ENCODE data around the gene CHFR. TPM values are rescaled to one million over a fixed set of nuclear protein-coding genes. Genes with fewer than 3 reads are reported as not detected.
"Not testable (repeated sequence)": the region's sequence is repeated elsewhere in the genome, so short reads cannot be mapped to it uniquely, and the experiment has no call there.

CHFR gene
- total and polyA plus RNA-seq, 5 donors: 12.5 to 27.6 (median 15.9) TPM

GRCh38 chr12:132828706-132829534, 58.5 kb downstream of the CHFR start, which contains the start of gene GOLGA3:
TSS of gene GOLGA3 (minus strand) at chr12:132828869. CDS start at chr12:132822128, 6,741 bp downstream.
- WGBS: 2% methylated on average over 74 of the region's 78 CpGs
- ATAC-seq: peak; percentile 97
- peak; percentile 95 to 98 (median 98) for DNase-seq
- intact Hi-C loops (cut with DNase I): no loop called here
- Histone ChIP-seq H3K27me3 (ENCODE audit: control insufficient read depth, insufficient read depth) (no peaks in the 10 kb centered on the region), H3K9me3 (ENCODE audit: control insufficient read depth, low read length) (no peaks in the 10 kb centered on the region), H3K27ac (ENCODE audit: low read length) (peak within 1 kb of the TSS; percentile 93), H3K4me1 (ENCODE audit: control insufficient read depth, insufficient read depth, low read length) (peaks cover 2% of the 10 kb centered on the region), H3K4me3 (ENCODE audit: low read length) (peak within 1 kb of the TSS; percentile 84)

GRCh38 chr12:132827763-132828703, 59.4 kb downstream of the CHFR start:
- DNase-seq: peak; percentile 41 to 73 (median 69)

GRCh38 chr12:132825861-132826260, 61.5 kb downstream of the CHFR start:
- intact Hi-C loops (cut with DNase I): no loop called here
- WGBS: 92% methylated on average over 16 of the region's 16 CpGs
- Histone ChIP-seq H3K9me3 (ENCODE audit: control insufficient read depth, low read length) (no peaks in the 10 kb centered on the region), H3K4me1 (ENCODE audit: control insufficient read depth, insufficient read depth, low read length) (peaks cover 2% of the 10 kb centered on the region), H3K4me3 (ENCODE audit: low read length) (no peak overlapping the region), H3K27me3 (ENCODE audit: control insufficient read depth, insufficient read depth) (no peaks in the 10 kb centered on the region), H3K27ac (ENCODE audit: low read length) (no peak overlapping the region)
- DNase-seq (peak in 2 of 3 donors; percentile 9 to 24), ATAC-seq (no peak)

More at GRCh38 chr12:132827763-132828703, 59.4 kb downstream of the CHFR start:
- Histone ChIP-seq H3K4me1 (ENCODE audit: control insufficient read depth, insufficient read depth, low read length) (peaks cover 2% of the 10 kb centered on the region), H3K9me3 (ENCODE audit: control insufficient read depth, low read length) (no peaks in the 10 kb centered on the region), H3K27me3 (ENCODE audit: control insufficient read depth, insufficient read depth) (no peaks in the 10 kb centered on the region), H3K4me3 (ENCODE audit: low read length) (peak overlapping the region; percentile 84), H3K27ac (ENCODE audit: low read length) (peak overlapping the region; percentile 14)
- intact Hi-C loops (cut with DNase I): no loop called here
- WGBS: 8% methylated on average over 59 of the region's 59 CpGs
- peak; percentile 32 to 34 for ATAC-seq

- Histone ChIP-seq H3K27ac (ENCODE audit: low read length) (no peak overlapping the region), H3K4me3 (ENCODE audit: low read length) (no peak overlapping the region), H3K9me3 (ENCODE audit: control insufficient read depth, low read length) (no peaks in the 10 kb centered on the region), H3K27me3 (ENCODE audit: control insufficient read depth, insufficient read depth) (no peaks in the 10 kb centered on the region), H3K4me1 (ENCODE audit: control insufficient read depth, insufficient read depth, low read length) (peaks cover 2% of the 10 kb centered on the region)
- DNase-seq (peak in 2 of 3 donors; percentile 12 to 28), ATAC-seq (no peak)
- intact Hi-C loops (cut with DNase I): no loop called here
- 90% methylated on average over 18 of the region's 18 CpGs for WGBS
Measured at GRCh38 chr12:132825089-132825488, 62.3 kb downstream of the CHFR start.

GRCh38 chr12:132824053-132824452, 63.4 kb downstream of the CHFR start:
- 82% methylated on average over 7 of the region's 7 CpGs for WGBS
- no peak overlapping the region for H3K4me3 ChIP-seq (ENCODE audit: low read length)
- H3K27ac ChIP-seq (ENCODE audit: low read length): no peak overlapping the region
- H3K9me3 ChIP-seq (ENCODE audit: control insufficient read depth, low read length): no peaks in the 10 kb centered on the region
- intact Hi-C loops (cut with DNase I): no loop called here
- DNase-seq: peak in 1 of 3 donors; percentile 10
- no peaks in the 10 kb centered on the region for H3K27me3 ChIP-seq (ENCODE audit: control insufficient read depth, insufficient read depth)
- no peak for ATAC-seq
- H3K4me1 ChIP-seq (ENCODE audit: control insufficient read depth, insufficient read depth, low read length): peaks cover 2% of the 10 kb centered on the region

- ATAC-seq: no peak
- 80% methylated on average over 8 of the region's 8 CpGs for WGBS
Measured at GRCh38 chr12:132818562-132818961, 68.8 kb downstream of the CHFR start.

GRCh38 chr12:132814232-132814631, 73.2 kb downstream of the CHFR start:
- DNase-seq (peak in 2 of 3 donors; percentile 28 to 30), ATAC-seq (peak in 1 of 2 donors; percentile 14)
- H3K27ac ChIP-seq (ENCODE audit: low read length): no peak overlapping the region
- no peaks in the 10 kb centered on the region for H3K4me1 ChIP-seq (ENCODE audit: control insufficient read depth, insufficient read depth, low read length)
- H3K9me3 ChIP-seq (ENCODE audit: control insufficient read depth, low read length): no peaks in the 10 kb centered on the region
- intact Hi-C loops (cut with DNase I): no loop called here
- H3K4me3 ChIP-seq (ENCODE audit: low read length): no peak overlapping the region
- WGBS: 96% methylated on average over 21 of the region's 21 CpGs
- H3K27me3 ChIP-seq (ENCODE audit: control insufficient read depth, insufficient read depth): no peaks in the 10 kb centered on the region

More at GRCh38 chr12:132818562-132818961, 68.8 kb downstream of the CHFR start:
- Histone ChIP-seq H3K9me3 (ENCODE audit: control insufficient read depth, low read length) (no peaks in the 10 kb centered on the region), H3K27me3 (ENCODE audit: control insufficient read depth, insufficient read depth) (no peaks in the 10 kb centered on the region), H3K27ac (ENCODE audit: low read length) (no peak overlapping the region), H3K4me3 (ENCODE audit: low read length) (no peak overlapping the region), H3K4me1 (ENCODE audit: control insufficient read depth, insufficient read depth, low read length) (no peaks in the 10 kb centered on the region)
- intact Hi-C loops (cut with DNase I): no loop called here
- peak in 1 of 3 donors; percentile 20 for DNase-seq

GRCh38 chr12:132813443-132813842, 74.0 kb downstream of the CHFR start:
- WGBS: 97% methylated on average over 6 of the region's 6 CpGs
- ATAC-seq (no peak), DNase-seq (peak in 2 of 3 donors; percentile 19 to 20)
- Histone ChIP-seq H3K27me3 (ENCODE audit: control insufficient read depth, insufficient read depth) (no peaks in the 10 kb centered on the region), H3K4me1 (ENCODE audit: control insufficient read depth, insufficient read depth, low read length) (no peaks in the 10 kb centered on the region), H3K9me3 (ENCODE audit: control insufficient read depth, low read length) (no peaks in the 10 kb centered on the region), H3K4me3 (ENCODE audit: low read length) (no peak overlapping the region), H3K27ac (ENCODE audit: low read length) (no peak overlapping the region)
- intact Hi-C loops (cut with DNase I): no loop called here

- 93% methylated on average over 8 of the region's 8 CpGs for WGBS
- Histone ChIP-seq H3K27ac (ENCODE audit: low read length) (no peak overlapping the region), H3K27me3 (ENCODE audit: control insufficient read depth, insufficient read depth) (no peaks in the 10 kb centered on the region), H3K9me3 (ENCODE audit: control insufficient read depth, low read length) (no peaks in the 10 kb centered on the region), H3K4me3 (ENCODE audit: low read length) (no peak overlapping the region), H3K4me1 (ENCODE audit: control insufficient read depth, insufficient read depth, low read length) (no peaks in the 10 kb centered on the region)
- intact Hi-C loops (cut with DNase I): no loop called here
- ATAC-seq (no peak), DNase-seq (peak in 1 of 3 donors; percentile 18)
Measured at GRCh38 chr12:132812631-132813305, 74.6 kb downstream of the CHFR start.

GRCh38 chr12:132809391-132809790, 78.0 kb downstream of the CHFR start:
- H3K27me3 ChIP-seq (ENCODE audit: control insufficient read depth, insufficient read depth); H3K4me1 ChIP-seq (ENCODE audit: control insufficient read depth, insufficient read depth, low read length); H3K27ac ChIP-seq (ENCODE audit: low read length); H3K4me3 ChIP-seq (ENCODE audit: low read length); H3K9me3 ChIP-seq (ENCODE audit: control insufficient read depth, low read length); ATAC-seq; intact Hi-C loops (cut with DNase I): not testable (repeated sequence)
- WGBS: 57% methylated on average over 13 of the region's 13 CpGs
- peak in 2 of 3 donors; percentile 77 to 80 for DNase-seq

Measured in right cardiac atrium (tissue), 5 donors.